IMR-90 (cell line): ENCODE results near the gene RRM1. TPM values are rescaled to one million over a fixed set of nuclear protein-coding genes. Genes with fewer than 3 reads are reported as not detected.
A peak's percentile ranks its signal among the peaks of the same experiment; 100 is the strongest.

ENCODE experiments used
- ATAC-seq: fragments of 200-7000 bp; cut with Tn5 transposase; 2 replicates; pipeline ENCODE4 v1.9.1; 2020; ENCODE audit warnings: low read depth, mild to moderate bottlenecking, moderate library complexity
- BruUV-seq: library from RNA; stranded (reverse); fragments of 400-500 nt; replicated peaks from 2 replicates; lab custom pipeline; 2021; lab: Mats Ljungman, UMichigan
- CTCF ChIA-PET: fragments of 300-600 bp; formaldehyde crosslinking; extraction: SDS; loops from one replicate; lab custom pipeline; 2021; ENCODE audit warnings: antibody characterized with exemption; lab: Yijun Ruan, JAX
- POLR2A ChIA-PET: fragments of 300-600 bp; sonication (Branson Sonifier 250); formaldehyde crosslinking; loops from one replicate; lab custom pipeline; 2022; ENCODE audit warnings: antibody characterized with exemption; ENCODE audit not compliant: unreplicated experiment; lab: Charles Lee
- DNase-seq: peaks from one replicate; pipeline ENCODE4 v3.0.0; 2013
- H2AFZ ChIP-seq: replicated peaks from 2 replicates; pipeline ENCODE3; 2013; ENCODE audit warnings: low read length, mild to moderate bottlenecking; ENCODE audit not compliant: poor library complexity
- H2AK5ac ChIP-seq: 2 replicates; pipeline ENCODE4 v1.6.1; 2013; ENCODE audit warnings: low read depth, low read length, inconsistent platforms
- H2AK9ac ChIP-seq: replicated peaks from 2 replicates; pipeline ENCODE3; 2013; ENCODE audit warnings: mild to moderate bottlenecking, low read depth, low read length, moderate library complexity; ENCODE audit not compliant: poor library complexity
- H2BK120ac ChIP-seq: 2 replicates; pipeline ENCODE4 v1.6.1; 2013; ENCODE audit warnings: low read depth, low read length, inconsistent platforms
- H2BK15ac ChIP-seq: 3 replicates; pipeline ENCODE4 v1.6.1; 2013; ENCODE audit warnings: low read depth, low read length, inconsistent platforms
- H2BK20ac ChIP-seq: 2 replicates; pipeline ENCODE4 v1.6.1; 2013; ENCODE audit warnings: low read depth, mild to moderate bottlenecking, inconsistent platforms, low read length, moderate library complexity
- H2BK5ac ChIP-seq: 2 replicates; pipeline ENCODE4 v1.6.1; 2013; ENCODE audit warnings: mild to moderate bottlenecking, low read depth, low read length, inconsistent platforms; ENCODE audit not compliant: poor library complexity, severe bottlenecking
- H3K14ac ChIP-seq: replicated peaks from 2 replicates; pipeline ENCODE4 v1.6.1; 2013; ENCODE audit warnings: low read depth, low read length, inconsistent platforms
- H3K18ac ChIP-seq: 2 replicates; pipeline ENCODE4 v1.6.1; 2013; ENCODE audit warnings: low read depth, low read length, control low read depth
- H3K23ac ChIP-seq: 2 replicates; pipeline ENCODE4 v1.6.1; 2013; ENCODE audit warnings: low read depth, low read length, inconsistent platforms
- H3K27ac ChIP-seq: 2 replicates; pipeline ENCODE4 v1.5.1; 2013; ENCODE audit warnings: mild to moderate bottlenecking, control low read depth, low read length; ENCODE audit not compliant: insufficient read depth
- H3K27me3 ChIP-seq: 2 replicates; pipeline ENCODE4 v1.6.1; 2013; ENCODE audit warnings: low read length; ENCODE audit not compliant: control insufficient read depth, insufficient read depth
- H3K36me3 ChIP-seq: 2 replicates; pipeline ENCODE4 v1.6.1; 2013; ENCODE audit warnings: low read length, mixed read lengths; ENCODE audit not compliant: control insufficient read depth, insufficient read depth
- H3K4ac ChIP-seq: 2 replicates; pipeline ENCODE4 v1.6.1; 2013; ENCODE audit warnings: low read depth, low read length, inconsistent platforms
- H3K4me1 ChIP-seq: 2 replicates; pipeline ENCODE4 v1.6.1; 2013; ENCODE audit warnings: low read length, mixed read lengths; ENCODE audit not compliant: control insufficient read depth, insufficient read depth
- H3K4me2 ChIP-seq: 2 replicates; pipeline ENCODE4 v1.6.1; 2013; ENCODE audit warnings: low read depth, mild to moderate bottlenecking, control low read depth, low read length, moderate library complexity
- H3K4me3 ChIP-seq: 2 replicates; pipeline ENCODE4 v1.5.1; 2013; ENCODE audit warnings: low read depth, mild to moderate bottlenecking, control low read depth, low read length, moderate library complexity; ENCODE audit not compliant: insufficient read depth
- H3K56ac ChIP-seq: 2 replicates; pipeline ENCODE4 v1.6.1; 2013; ENCODE audit warnings: low read length, inconsistent platforms; ENCODE audit not compliant: insufficient read depth; ENCODE audit errors: extremely low read depth
- H3K79me1 ChIP-seq, 2 experiments: 2 replicates each; pipeline ENCODE4 v1.6.1; 2013; ENCODE audit warnings: low read length in 2 of 2, inconsistent platforms in 1 of 2, low read depth in 1 of 2
- H3K9ac ChIP-seq: 2 replicates; pipeline ENCODE4 v1.6.1; 2013; ENCODE audit warnings: low read depth, low read length, control low read depth
- H3K9me1 ChIP-seq: 2 replicates; pipeline ENCODE4 v1.6.1; 2013; ENCODE audit warnings: low read length, inconsistent platforms; ENCODE audit not compliant: insufficient read depth
- H3K9me3 ChIP-seq: 2 replicates; pipeline ENCODE4 v1.6.1; 2013; ENCODE audit warnings: low read length; ENCODE audit not compliant: control insufficient read depth, insufficient read depth
- H4K20me1 ChIP-seq: 2 replicates; pipeline ENCODE4 v1.6.1; 2013; ENCODE audit warnings: low read length, inconsistent platforms; ENCODE audit not compliant: insufficient read depth
- H4K5ac ChIP-seq: 2 replicates; pipeline ENCODE4 v1.6.1; 2013; ENCODE audit warnings: mild to moderate bottlenecking, low read depth, low read length, control low read depth
- H4K8ac ChIP-seq, 2 experiments: 2 replicates each; pipeline ENCODE4 v1.6.1; 2013; ENCODE audit warnings: low read depth in 2 of 2, low read length in 2 of 2, control low read depth in 1 of 2, inconsistent platforms in 1 of 2
- H4K91ac ChIP-seq: 2 replicates; pipeline ENCODE4 v1.6.1; 2013; ENCODE audit warnings: low read depth, low read length, inconsistent platforms; ENCODE audit not compliant: insufficient read depth
- CHD1 ChIP-seq: IDR thresholded peaks from 2 replicates; pipeline ENCODE4 v1.6.1; 2012; ENCODE audit warnings: low read depth, low read length, improper control_type of control experiment
- FOS ChIP-seq: fragments of 150-350 bp; IDR thresholded peaks from 2 replicates; pipeline ENCODE4 v1.6.1; 2016; ENCODE audit warnings: low read depth, low read length
- MAFK ChIP-seq: IDR thresholded peaks from 2 replicates; pipeline ENCODE4 v1.6.1; 2012; ENCODE audit warnings: low read depth, low read length, improper control_type of control experiment
- MAZ ChIP-seq: IDR thresholded peaks from 2 replicates; pipeline ENCODE4 v1.6.1; 2012; ENCODE audit warnings: low read depth, mild to moderate bottlenecking, low read length, improper control_type of control experiment, moderate library complexity, borderline replicate concordance
- RAD21 ChIP-seq: IDR thresholded peaks from 2 replicates; pipeline ENCODE4 v1.6.1; 2012; ENCODE audit warnings: low read length, improper control_type of control experiment
- dilution Hi-C: fragments of 300-500 bp; cut with HindIII; formaldehyde crosslinking; loops from one replicate; pipeline ENCODE4 v1.14.3; 2018; ENCODE audit warnings: low sequenced_read_pairs; ENCODE audit not compliant: unreplicated experiment
- in situ Hi-C: fragments of 300-500 bp; cut with MboI; formaldehyde crosslinking; loops from 3 replicates; pipeline ENCODE4 v1.14.3; 2019; ENCODE audit warnings: low sequenced_read_pairs, inconsistent platforms, mixed read lengths
- intact Hi-C: fragments of 100-400 bp; cut with micrococcal nuclease; formaldehyde crosslinking; loops from 2 replicates; pipeline ENCODE4 v1.10.0; 2022
- polyA plus RNA-seq, 3 experiments: library from polyadenylated mRNA; depleted of rRNA; stranded (reverse); fragments of >200 nt; gene quantifications; 2 replicates each; pipeline ENCODE4 v1.2.3, GENCODE V29; 2012; ENCODE audit warnings: low replicate concordance in 1 of 3
- total RNA-seq: library from RNA; depleted of rRNA; stranded (reverse); fragments of >200 nt; gene quantifications from 2 replicates; pipeline ENCODE4 v1.2.3, GENCODE V29; 2012

Gene RRM1
- total and polyA plus RNA-seq, 2 of the 4 experiments (the other 2 are of a cell fraction): 55.1 to 183 TPM

DNA sequence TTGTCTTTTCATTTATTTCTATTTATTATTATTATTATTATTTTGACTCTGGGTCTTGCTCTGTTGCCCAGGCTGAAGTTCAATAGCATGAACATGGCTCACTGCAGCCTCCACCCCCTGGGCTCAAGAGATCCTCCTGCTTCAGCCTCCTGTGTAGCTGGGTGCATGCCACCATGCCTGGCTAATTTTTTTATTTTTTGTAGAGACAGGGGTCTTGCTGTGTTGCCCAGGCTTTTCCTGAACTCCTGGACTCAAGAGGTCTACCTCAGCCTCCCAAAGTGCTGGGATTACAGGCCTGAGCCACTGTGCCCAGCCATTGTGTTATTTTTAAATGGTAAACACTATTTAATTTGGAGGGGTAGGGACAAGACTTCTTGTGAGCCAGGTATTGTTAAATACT is 23.3 kb upstream of the RRM1 start:
- no peaks in the 10 kb centered on the region for H4K20me1 ChIP-seq
- intact Hi-C loops: loop anchor here (10.0 kb wide), 2 partner anchors 287 to 367 kb away; no protein-coding TSS in a partner anchor
- POLR2A ChIA-PET: interaction anchor here (1.9 kb wide), 1 partner anchor 216 kb away, joined by 7 read pairs; the partner anchor contains the start of gene STIM1

More for the DNA sequence above, 23.3 kb upstream of the RRM1 start:
- no peaks in the 10 kb centered on the region for H3K27me3 ChIP-seq
- H3K23ac ChIP-seq: no peak overlapping the region
- H4K91ac ChIP-seq: no peak overlapping the region
- no peak overlapping the region for H3K4me2 ChIP-seq
- H3K9me1 ChIP-seq: no peaks in the 10 kb centered on the region; the same call in 1 of the 2 replicates
- H3K9me3 ChIP-seq: no peaks in the 10 kb centered on the region
- dilution Hi-C loops (no loop called here), in situ Hi-C loops (loop anchor here (5.0 kb wide), 1 partner anchor 224 kb away; no protein-coding TSS in a partner anchor)
- no peak overlapping the region for H3K14ac ChIP-seq
- no peak overlapping the region for H3K56ac ChIP-seq
- no peak overlapping the region for H3K27ac ChIP-seq
- no peak overlapping the region for H4K5ac ChIP-seq
- DNase-seq (no peak), ATAC-seq (no peak)
- H2BK5ac ChIP-seq: no peak overlapping the region
- peak overlapping the region; percentile 40; the same call in 1 of the 2 replicates for H3K18ac ChIP-seq
- H3K4me3 ChIP-seq: no peak overlapping the region
- no peak overlapping the region for H2AK5ac ChIP-seq
- H2AFZ ChIP-seq: no peak overlapping the region
- no peak overlapping the region for H3K9ac ChIP-seq
- no peak for TF ChIP-seq CHD1
- TF ChIP-seq MAZ: no peak
- TF ChIP-seq MAFK: no peak
- TF ChIP-seq FOS: no peak
- no peak for TF ChIP-seq RAD21
- no peak overlapping the region for H2BK20ac ChIP-seq
- no peak overlapping the region for H2BK15ac ChIP-seq
- no peaks in the 10 kb centered on the region for H3K79me1 ChIP-seq
- no peak overlapping the region for H2AK9ac ChIP-seq
- no peak overlapping the region; the same call in 1 of the 2 replicates for H3K4ac ChIP-seq
- H4K8ac ChIP-seq: no peak overlapping the region
- CTCF ChIA-PET: interaction anchor here (0.8 to 8.0 kb wide), 4 partner anchors 10 to 230 kb away, joined by 3 to 186 read pairs (median 12); partner anchors contain the start of genes RHOG and STIM1
- 0 out of 2 replicates have a peak, but pooled peaks cover 5% of the 10 kb centered on the region for H3K4me1 ChIP-seq
- no peaks in the 10 kb centered on the region; the same call in 1 of the 2 replicates for H3K36me3 ChIP-seq
- no peak overlapping the region for H2BK120ac ChIP-seq
- no TSS peak for BruUV-seq
